ENCODE measurements around the gene ARHGAP27. TPM values are rescaled to one million over a fixed set of nuclear protein-coding genes. Genes with fewer than 3 reads are reported as not detected.

ARHGAP27 gene
- total and polyA plus RNA-seq, 2 of the 13 experiments (the other 11 are each of a cell fraction or from before 2014, with no cell fraction given), result 15.5 to 18.9 TPM

GRCh38 chr17:45431531-45432404, 902 bp downstream of the ARHGAP27 start (continued):
- no peak for TF ChIP-seq MLXIP (CRISPR knock-in tag; IDR thresholded peaks at IDR 0.05; ENCODE audit: borderline replicate concordance)
- TF ChIP-seq ATM (IDR thresholded peaks at IDR 0.05; ENCODE audit: borderline replicate concordance), result no peak
- no peak for TF ChIP-seq ARID3A (IDR thresholded peaks at IDR 0.05; ENCODE audit: low read depth, low read length)
- no peak for TF ChIP-seq ZNF598 (CRISPR knock-in tag; IDR thresholded peaks at IDR 0.05; ENCODE audit: borderline replicate concordance)
- no peak for TF ChIP-seq CREB1 (IDR thresholded peaks at IDR 0.05)
- no peak for TF ChIP-seq CREB1 (CRISPR knock-in tag; IDR thresholded peaks at IDR 0.05)
- TF ChIP-seq NFKB2 (CRISPR knock-in tag; IDR thresholded peaks at IDR 0.05; ENCODE audit: borderline replicate concordance), result no peak; the same call in 1 of the 2 replicates
- no peak for TF ChIP-seq GTF2F1 (IDR thresholded peaks at IDR 0.05; ENCODE audit: low read length)
- no peak for TF ChIP-seq ZNF546 (CRISPR knock-in tag; conservative IDR thresholded peaks at IDR 0.05)
- no peak for TF ChIP-seq ZBTB4 (CRISPR knock-in tag; IDR thresholded peaks at IDR 0.05; ENCODE audit: borderline replicate concordance)
- no peak for TF ChIP-seq ZNF703 (CRISPR knock-in tag; IDR thresholded peaks at IDR 0.05; ENCODE audit: borderline replicate concordance)
- no peak for TF ChIP-seq FOXA1 (IDR thresholded peaks at IDR 0.05)
- no peak for TF ChIP-seq FOXA1 (CRISPR knock-in tag; IDR thresholded peaks at IDR 0.05)
- TF ChIP-seq ZSCAN29 (CRISPR knock-in tag; conservative IDR thresholded peaks at IDR 0.05), result no peak
- TF ChIP-seq ATF4 (CRISPR knock-in tag; IDR thresholded peaks at IDR 0.05), result no peak
- no peak for TF ChIP-seq MZF1 (CRISPR knock-in tag; IDR thresholded peaks at IDR 0.05; ENCODE audit: borderline replicate concordance)
- TF ChIP-seq RFXAP (CRISPR knock-in tag; IDR thresholded peaks at IDR 0.05; ENCODE audit: borderline replicate concordance), result no peak
- TF ChIP-seq MNT (IDR thresholded peaks at IDR 0.05), result no peak

Measured in HepG2 (cell line).